Neural cell (in vitro differentiated cells): Measurements from ENCODE around the gene TMEM273.

Source experiments
- CTCF ChIP-seq: fragments of 450-650 bp; IDR thresholded peaks from 2 replicates; pipeline ENCODE4 v1.5.1; 2014; ENCODE audit warnings: antibody characterized with exemption, mild to moderate bottlenecking, moderate library complexity; ENCODE audit not compliant: poor library complexity, severe bottlenecking
- EP300 ChIP-seq: fragments of 450-650 bp; conservative IDR thresholded peaks from 2 replicates; pipeline ENCODE4 v1.6.1; 2014; ENCODE audit warnings: antibody characterized with exemption, mild to moderate bottlenecking, moderate library complexity; ENCODE audit not compliant: poor library complexity, severe bottlenecking
- EZH2 ChIP-seq: fragments of 200-600, 300-800 bp; shearing (Covaris generic), sonication (generic); IDR thresholded peaks from 2 replicates; pipeline ENCODE4 v1.6.1; 2014; ENCODE audit warnings: antibody characterized with exemption, low read length, borderline replicate concordance, mild to moderate bottlenecking; ENCODE audit not compliant: insufficient read depth, poor library complexity, severe bottlenecking
- MXI1 ChIP-seq: fragments of 450-650 bp; conservative IDR thresholded peaks from 2 replicates; pipeline ENCODE4 v1.6.1; 2014; ENCODE audit warnings: antibody characterized with exemption, mild to moderate bottlenecking; ENCODE audit not compliant: poor library complexity, severe bottlenecking
- POLR2AphosphoS5 ChIP-seq: IDR thresholded peaks from 2 replicates; pipeline ENCODE4 v1.6.1; 2012
- RAD21 ChIP-seq: fragments of 450-650 bp; conservative IDR thresholded peaks from 2 replicates; pipeline ENCODE4 v1.6.1; 2014; ENCODE audit warnings: antibody characterized with exemption, mild to moderate bottlenecking, moderate library complexity
- REST ChIP-seq: IDR thresholded peaks from 2 replicates; pipeline ENCODE4 v1.6.1; 2012; ENCODE audit warnings: borderline replicate concordance
- SMC3 ChIP-seq: fragments of 450-650 bp; conservative IDR thresholded peaks from 2 replicates; pipeline ENCODE4 v1.6.1; 2014; ENCODE audit warnings: antibody characterized with exemption, mild to moderate bottlenecking, moderate library complexity; ENCODE audit not compliant: poor library complexity
- TAF1 ChIP-seq: IDR thresholded peaks from 2 replicates; pipeline ENCODE4 v1.6.1; 2012; ENCODE audit warnings: low read depth

GRCh38 chr10:49208996-49209395 lies 20.8 kb upstream of the TMEM273 start:
- no peak for TF ChIP-seq CTCF
- TF ChIP-seq RAD21 = no peak
- TF ChIP-seq POLR2AphosphoS5 = no peak
- TF ChIP-seq MXI1 = no peak
- TF ChIP-seq EZH2 = no peak
- no peak for TF ChIP-seq EP300
- TF ChIP-seq REST = no peak
- no peak for TF ChIP-seq TAF1
- TF ChIP-seq SMC3 = no peak
